ENCODE data around the gene RELN.
"Not testable (repeated sequence)": the region's sequence is repeated elsewhere in the genome, so short reads cannot be mapped to it uniquely, and the experiment has no call there.

Gene RELN

GRCh38 chr7:103941976-103942375, 47.5 kb downstream of the RELN start:
- no peak for DNase-seq (ENCODE audit: low spot score)

DNA sequence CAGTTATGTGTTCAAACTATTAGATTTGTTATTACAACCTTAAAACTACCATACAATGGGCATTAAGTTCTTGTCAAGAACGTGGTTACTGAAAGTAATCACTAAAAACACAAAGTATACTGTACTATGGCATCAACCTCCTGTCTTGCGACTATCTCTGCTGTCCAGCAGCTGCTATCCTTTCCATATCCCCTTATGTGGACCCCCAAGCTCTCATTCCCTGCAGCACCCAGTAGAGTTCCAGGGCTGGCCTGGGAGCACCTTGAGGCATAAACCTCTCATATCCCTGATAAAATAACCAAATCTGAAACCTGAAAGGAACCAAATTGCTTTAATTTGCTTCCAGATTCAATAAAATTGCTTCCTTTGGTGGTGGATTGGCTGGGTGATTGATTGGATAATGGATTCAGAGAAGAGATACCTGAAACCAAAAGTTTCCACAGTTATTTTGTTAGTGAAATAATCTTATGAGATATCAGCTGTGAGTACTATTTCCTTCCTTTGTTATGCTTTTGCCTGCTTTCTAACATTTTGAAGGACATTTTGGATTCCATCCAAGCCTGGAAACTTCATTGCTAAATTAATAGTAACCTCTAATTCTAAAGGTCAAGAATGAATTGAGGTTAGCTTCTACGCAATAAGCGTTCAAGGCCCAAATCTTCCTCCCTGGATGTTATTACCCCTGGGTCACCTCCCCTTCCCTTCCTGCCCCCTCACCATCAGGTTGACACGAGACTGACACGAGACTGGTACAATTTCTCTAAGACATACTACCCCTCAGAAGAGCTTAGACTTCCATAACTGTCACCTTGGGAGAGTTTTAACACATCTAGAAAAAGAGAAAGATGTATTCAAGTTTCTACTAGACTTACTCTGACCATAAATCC, 48.8 kb downstream of the RELN start:
- no peak for DNase-seq (ENCODE audit: low spot score)

GRCh38 chr7:103937680-103938079, 51.8 kb downstream of the RELN start:
- DNase-seq (ENCODE audit: low spot score), result no peak

DNA sequence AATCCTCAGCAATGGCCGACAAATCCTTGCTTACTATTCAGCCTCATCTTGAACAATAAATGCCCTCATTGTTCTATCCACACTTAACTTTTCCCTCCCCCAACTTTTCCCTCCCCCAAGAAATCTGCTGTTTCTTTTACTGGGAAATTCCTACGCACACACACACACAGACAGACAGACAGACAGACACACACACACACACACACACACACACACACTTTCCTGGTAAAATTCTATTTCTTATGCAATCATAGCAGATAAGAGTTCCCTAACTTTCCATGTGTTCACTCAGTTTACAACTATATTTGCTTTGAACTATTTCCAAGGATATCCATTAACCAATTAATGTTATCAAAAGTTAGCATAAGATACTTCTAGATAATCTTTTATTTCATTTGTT, 52.9 kb downstream of the RELN start:
- DNase-seq (ENCODE audit: low spot score), result no peak

- DNase-seq (ENCODE audit: low spot score), result no peak
Measured at GRCh38 chr7:103934508-103934907, 55.0 kb downstream of the RELN start.

GRCh38 chr7:103932389-103932788, 57.1 kb downstream of the RELN start:
- DNase-seq (ENCODE audit: low spot score), result no peak

GRCh38 chr7:103929901-103930311, 59.6 kb downstream of the RELN start:
- DNase-seq (ENCODE audit: low spot score), result no peak

DNA sequence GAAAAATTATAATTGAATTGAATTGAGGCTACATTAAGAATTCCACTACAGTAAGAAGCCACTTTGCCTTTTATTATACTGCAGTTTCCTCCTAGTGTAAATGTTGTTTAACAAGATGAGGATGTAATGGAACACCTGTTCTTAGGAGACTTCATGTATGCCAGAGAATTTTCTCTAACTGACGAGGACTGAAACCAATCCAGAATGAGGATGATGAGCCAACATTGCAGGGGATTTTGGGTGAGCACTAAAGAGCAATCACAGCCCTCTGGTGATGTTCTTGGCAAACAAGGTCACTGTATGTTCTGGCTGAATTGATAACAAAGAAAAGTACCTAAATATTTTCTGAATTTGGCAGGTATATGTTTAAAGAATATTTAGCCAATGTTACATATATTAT, 60.9 kb downstream of the RELN start:
- no peak for DNase-seq (ENCODE audit: low spot score)

DNA sequence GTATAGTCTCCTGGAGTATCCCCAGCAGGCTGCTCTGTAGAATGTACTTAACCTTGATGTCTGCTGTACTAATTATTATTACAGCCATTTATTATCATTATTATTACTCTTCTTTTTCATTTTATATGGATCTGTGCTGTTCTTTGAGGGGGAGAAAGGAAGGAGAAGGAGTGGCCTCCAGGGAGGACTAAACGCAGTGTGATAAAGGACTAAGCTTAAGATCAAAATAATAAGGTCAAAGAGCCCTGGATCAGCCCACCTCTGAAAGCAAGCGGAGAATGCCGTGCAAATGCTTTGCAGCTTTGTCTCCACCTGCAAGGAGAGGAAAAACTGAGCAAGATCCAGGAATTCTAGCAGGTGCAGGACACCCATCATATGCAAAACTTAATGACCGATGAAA, 65.3 kb downstream of the RELN start:
- no peak for DNase-seq (ENCODE audit: low spot score)

- DNase-seq (ENCODE audit: low spot score), result no peak
Measured at GRCh38 chr7:103922407-103922806, 67.1 kb downstream of the RELN start.

GRCh38 chr7:103921692-103922091, 67.8 kb downstream of the RELN start:
- no peak for DNase-seq (ENCODE audit: low spot score)

DNA sequence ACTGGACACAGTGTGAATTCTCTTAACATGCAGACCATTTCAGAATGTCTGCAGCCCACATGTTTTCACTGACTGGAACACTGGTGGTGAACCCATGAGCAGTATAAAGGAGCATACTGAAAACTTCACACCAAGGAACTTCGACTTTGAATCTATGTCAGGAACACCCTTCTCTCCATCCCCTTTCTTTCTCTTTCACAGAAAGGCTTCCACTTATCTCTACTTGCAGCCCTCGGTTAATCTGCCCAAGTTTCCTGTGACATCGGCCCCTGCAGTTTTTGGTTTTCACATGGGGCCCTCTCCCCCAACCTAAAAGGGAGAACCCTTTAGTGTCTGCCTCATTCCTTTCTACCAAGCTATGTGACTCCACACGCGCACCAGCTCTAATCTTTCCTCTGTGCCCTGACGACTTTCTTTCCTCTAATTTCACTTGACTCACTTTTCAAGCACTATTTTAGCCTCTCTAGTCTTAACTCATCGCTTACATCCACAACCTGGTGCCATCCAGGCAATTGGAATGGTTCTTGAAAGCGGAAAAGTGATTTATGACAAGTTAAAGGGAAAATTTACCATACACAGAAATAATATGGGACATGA, 70.1 kb downstream of the RELN start:
- no peak for DNase-seq (ENCODE audit: low spot score)

DNA sequence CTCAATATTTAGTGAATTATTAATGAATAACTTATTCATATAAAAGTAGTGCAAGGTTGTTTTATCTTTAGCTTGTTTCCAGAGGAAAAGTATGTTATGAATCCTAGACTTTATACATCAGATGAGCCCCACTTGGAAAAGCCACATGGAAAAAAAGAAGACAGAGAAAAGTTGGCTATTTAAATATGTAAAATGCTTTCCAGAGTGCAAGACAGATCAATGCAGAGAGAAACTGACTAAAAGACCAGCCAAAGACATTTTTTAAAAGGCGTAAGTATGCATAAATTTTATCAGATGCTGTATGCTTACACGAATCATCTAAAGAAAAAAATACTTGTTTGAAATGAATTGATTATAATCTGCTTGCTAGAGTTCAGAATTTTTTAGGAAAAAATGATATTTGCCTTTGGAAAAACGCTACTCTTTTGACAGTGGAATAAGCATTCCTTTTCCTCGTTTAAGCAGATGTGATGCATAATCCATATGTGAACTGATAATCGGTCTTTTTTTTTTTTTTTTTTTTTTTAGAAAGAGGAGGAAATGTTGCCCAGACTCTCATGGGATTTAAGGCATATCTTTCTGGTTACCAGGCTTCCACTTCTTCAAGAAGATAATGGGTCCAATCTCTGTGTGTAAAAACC, 70.7 kb downstream of the RELN start:
- DNase-seq (ENCODE audit: low spot score), result no peak

- no peak for DNase-seq (ENCODE audit: low spot score)
Measured at GRCh38 chr7:103915680-103916357, 73.6 kb downstream of the RELN start.

DNA sequence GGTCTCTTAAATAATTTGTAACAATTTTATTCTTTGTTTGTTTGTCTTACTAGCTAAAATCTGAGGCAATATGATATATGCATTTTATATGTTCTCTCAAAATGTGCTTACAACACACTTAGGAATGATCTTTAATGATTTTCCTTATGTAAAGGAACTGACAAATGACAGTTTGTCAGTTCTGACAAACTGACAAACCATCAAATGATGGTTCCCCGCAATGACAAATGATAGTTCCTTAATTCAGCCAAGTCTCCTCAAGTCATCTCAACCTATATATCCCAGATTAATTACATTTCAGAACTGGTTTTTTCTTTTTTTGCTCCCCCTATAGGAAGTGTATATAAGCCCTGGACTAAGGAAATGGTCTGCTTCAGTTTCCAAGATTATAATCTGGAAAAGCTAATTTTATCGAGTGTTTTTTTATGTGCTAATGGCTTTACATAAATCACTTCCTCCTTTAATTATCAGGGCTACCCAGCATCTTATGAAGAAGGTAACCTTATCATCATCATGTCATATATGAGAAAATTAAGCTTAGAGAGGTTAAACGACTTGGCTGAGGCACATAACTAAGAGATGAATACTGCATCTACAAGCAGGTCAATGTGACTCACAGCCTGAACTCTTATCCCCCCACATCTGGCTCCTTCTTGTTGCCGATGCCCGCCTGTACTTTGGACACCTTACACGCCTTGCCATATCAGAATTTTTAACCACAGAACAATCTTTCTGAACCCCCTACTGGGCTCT, 75.1 kb downstream of the RELN start:
- no peak for DNase-seq (ENCODE audit: low spot score)

GRCh38 chr7:103912891-103913605, 76.4 kb downstream of the RELN start:
- DNase-seq (ENCODE audit: low spot score), result no peak

DNA sequence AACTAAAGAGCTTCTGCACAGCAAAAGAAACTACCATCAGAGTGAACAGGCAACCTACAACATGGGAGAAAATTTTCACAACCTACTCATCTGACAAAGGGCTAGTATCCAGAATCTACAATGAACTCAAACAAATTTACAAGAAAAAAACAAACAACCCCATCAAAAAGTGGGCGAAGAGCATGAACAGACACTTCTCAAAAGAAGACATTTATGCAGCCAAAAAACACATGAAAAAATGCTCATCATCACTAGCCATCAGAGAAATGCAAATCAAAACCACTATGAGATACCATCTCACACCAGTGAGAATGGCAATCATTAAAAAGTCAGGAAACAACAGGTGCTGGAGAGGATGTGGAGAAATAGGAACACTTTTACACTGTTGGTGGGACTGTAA, 78.4 kb downstream of the RELN start:
- not testable (repeated sequence) for DNase-seq (ENCODE audit: low spot score)

- DNase-seq (ENCODE audit: low spot score), result no peak
Measured at GRCh38 chr7:103905997-103906396, 83.5 kb downstream of the RELN start.

DNA sequence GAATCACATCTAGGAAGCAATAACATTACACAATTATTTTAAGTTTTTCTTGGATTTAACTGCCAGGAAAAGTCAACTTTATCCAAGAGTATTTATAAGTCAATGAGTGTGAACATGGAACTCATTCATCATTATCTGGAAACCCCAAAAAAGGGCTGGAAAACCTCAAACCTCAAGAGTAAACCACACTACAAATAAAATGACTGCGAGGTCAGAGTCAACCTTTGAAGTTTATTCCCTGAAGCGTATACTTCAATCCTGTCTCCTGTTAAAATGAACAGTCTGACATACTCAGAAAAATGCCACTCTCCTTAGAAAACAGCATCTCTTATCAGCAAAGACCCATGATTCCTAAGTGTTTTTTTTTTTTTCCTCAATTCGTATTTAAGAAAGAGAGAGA, 86.5 kb downstream of the RELN start:
- DNase-seq (ENCODE audit: low spot score), result no peak

DNA sequence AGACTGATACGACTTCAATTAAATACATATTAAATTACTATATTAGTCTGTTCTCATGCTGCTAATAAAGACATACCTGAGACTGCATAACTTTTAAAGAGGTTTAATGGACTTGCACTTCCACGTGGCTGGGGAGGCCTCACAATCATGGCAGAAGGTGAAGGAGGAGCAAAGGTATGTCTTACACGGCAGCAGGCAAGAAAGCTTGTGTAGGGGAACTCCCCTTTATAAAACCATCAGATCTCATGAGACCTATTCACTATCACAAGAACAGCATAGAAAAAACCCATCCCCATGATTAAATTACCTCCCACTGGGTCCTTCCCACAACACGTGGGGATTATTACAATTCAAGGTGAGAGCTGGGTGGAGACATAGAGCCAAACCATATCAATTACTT, 92.6 kb downstream of the RELN start:
- not testable (repeated sequence) for DNase-seq (ENCODE audit: low spot score)

Data from GM03348 (cell line).